ENCODE data around the gene ERC1.

DNA sequence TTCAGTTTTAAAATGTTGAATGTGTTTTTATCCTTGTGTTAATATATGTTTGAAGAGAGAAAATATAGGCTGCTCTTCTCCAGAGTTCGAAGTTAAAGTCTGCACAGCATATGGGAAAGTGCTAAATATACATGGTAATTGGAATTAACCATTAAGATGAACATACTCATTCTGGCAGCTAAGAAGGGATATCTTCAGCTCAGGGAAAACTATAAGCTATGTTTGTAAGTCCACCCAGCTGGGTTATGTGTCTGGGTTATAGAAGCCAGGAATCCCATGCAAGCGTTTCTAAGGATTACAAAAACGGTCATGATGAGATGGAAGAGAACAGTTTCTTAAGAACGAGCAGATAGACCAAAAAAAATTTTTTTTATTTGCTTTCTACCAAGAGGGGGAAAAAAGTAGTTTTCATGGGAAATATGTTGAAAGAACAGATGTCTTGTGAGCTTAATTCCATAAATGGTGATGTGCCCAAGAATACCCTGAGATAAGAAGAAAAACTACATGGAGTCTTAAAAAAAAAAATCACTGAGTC is 404.5 kb downstream of the ERC1 start:
- TF ChIP-seq POLR2A (IDR thresholded peaks at IDR 0.05; ENCODE audit: low read length) (no peak), GATA1 (IDR thresholded peaks at IDR 0.05; ENCODE audit: low read depth, low read length) (no peak)
